K562 (cell line): ENCODE measurements around the gene ADAMTS1. TPM values are rescaled to one million over a fixed set of nuclear protein-coding genes. Genes with fewer than 3 reads are reported as not detected.
"Not testable (repeated sequence)": the region's sequence is repeated elsewhere in the genome, so short reads cannot be mapped to it uniquely, and the experiment has no call there.

Experiments
- ATAC-seq: fragments of 200-7000 bp; cut with Tn5 transposase; 3 replicates; pipeline ENCODE4 v1.9.1; 2020; ENCODE audit warnings: moderate library complexity
- BruUV-seq: library from RNA; stranded (reverse); fragments of 400-500 nt; replicated peaks from 2 replicates; lab custom pipeline; 2021; lab: Mats Ljungman, UMichigan
- CTCF ChIA-PET: fragments of 300-600 bp; formaldehyde crosslinking; extraction: SDS; loops from one replicate; lab custom pipeline; 2021; ENCODE audit warnings: low intra/inter-chr PET ratio; lab: Yijun Ruan, JAX
- POLR2A ChIA-PET: fragments of 300-600, 350-650 bp; sonication (Branson Sonifier 250); formaldehyde crosslinking; extraction: SDS; loops from one replicate; lab custom pipeline; 2021; ENCODE audit warnings: antibody characterized with exemption, inconsistent platforms; lab: Yijun Ruan, JAX
- DNase-seq, 4 experiments: peaks; one replicate each; pipeline versions ENCODE4 v3.0.0 to v3.0.0-alpha.2; 2011 to 2018; ENCODE audit warnings: low spot score in 3 of 4, mixed read lengths in 3 of 4; ENCODE audit errors: extremely low read depth in 1 of 4
- FAIRE-seq: peaks from 2 replicates; lab custom pipeline; 2011; peaks lifted over from hg19 to GRCh38; lab: Jason Lieb, UNC
- H2AFZ ChIP-seq: 2 replicates; pipeline ENCODE4 v1.6.0; 2011; ENCODE audit warnings: low read depth, low read length, control low read depth, inconsistent platforms
- H3K27ac ChIP-seq: fragments of 200-600 bp; 3 replicates; pipeline ENCODE4 v1.8.0; 2011; ENCODE audit warnings: low read depth, mild to moderate bottlenecking, control low read depth, inconsistent platforms, low read length, moderate library complexity, mixed read lengths; ENCODE audit errors: extremely low read depth
- H3K27me3 ChIP-seq, 2 experiments: fragments of 300-600 bp in 1 of 2; 2 replicates in 1 of 2; 3 replicates in 1 of 2; pipeline versions ENCODE4 v1.6.0 to v1.8.0; 2011; ENCODE audit warnings: inconsistent platforms in 2 of 2, low read length in 2 of 2, mild to moderate bottlenecking in 1 of 2, mixed read lengths in 1 of 2, moderate library complexity in 1 of 2; ENCODE audit not compliant: control insufficient read depth in 2 of 2, insufficient read depth in 2 of 2
- H3K36me3 ChIP-seq: fragments of 300-600 bp; 3 replicates; pipeline ENCODE4 v1.8.0; 2011; ENCODE audit warnings: mild to moderate bottlenecking, low read length, inconsistent platforms; ENCODE audit not compliant: control insufficient read depth, insufficient read depth
- H3K4me1 ChIP-seq, 2 experiments: fragments of 200-600 bp in 1 of 2; replicated peaks in 1 of 2; 2 replicates in 1 of 2; 3 replicates in 1 of 2; pipeline versions ENCODE4 v1.5.1 to v1.8.0; 2011; ENCODE audit warnings: inconsistent platforms in 2 of 2, low read length in 2 of 2, mild to moderate bottlenecking in 1 of 2, mixed read lengths in 1 of 2, moderate library complexity in 1 of 2; ENCODE audit not compliant: control insufficient read depth in 2 of 2, insufficient read depth in 2 of 2
- H3K4me2 ChIP-seq: 2 replicates; pipeline ENCODE4 v1.6.1; 2011; ENCODE audit warnings: low read length, control low read depth, inconsistent platforms, mixed read lengths; ENCODE audit not compliant: insufficient read depth
- H3K4me3 ChIP-seq: fragments of 200-600 bp; sonication (generic), shearing (Covaris generic); 2 replicates; pipeline ENCODE4 v1.5.1; 2016; ENCODE audit warnings: control low read depth, inconsistent platforms
- H3K79me2 ChIP-seq: fragments of 200-600 bp; 3 replicates; pipeline ENCODE4 v1.8.0; 2011; ENCODE audit warnings: low read length, inconsistent platforms; ENCODE audit not compliant: control insufficient read depth, insufficient read depth
- H3K9ac ChIP-seq, 2 experiments: 2 replicates each; pipeline versions ENCODE4 v1.6.0 to v1.6.1; 2011; ENCODE audit warnings: low read depth in 2 of 2, low read length in 2 of 2, control low read depth in 1 of 2, inconsistent platforms in 1 of 2, mild to moderate bottlenecking in 1 of 2, mixed read lengths in 1 of 2; ENCODE audit not compliant: insufficient read depth in 1 of 2
- H3K9me1 ChIP-seq: one replicate; pipeline ENCODE4 v1.6.0; 2011; ENCODE audit warnings: inconsistent platforms, mild to moderate bottlenecking, low read length, moderate library complexity; ENCODE audit not compliant: control insufficient read depth, insufficient read depth
- H3K9me3 ChIP-seq: replicated peaks from 2 replicates; pipeline ENCODE4 v1.5.1; 2011; ENCODE audit warnings: low read depth, low read length, inconsistent platforms; ENCODE audit not compliant: control insufficient read depth, insufficient read depth
- H4K20me1 ChIP-seq: replicated peaks from 2 replicates; pipeline ENCODE4 v1.6.1; 2011; ENCODE audit warnings: low read length, inconsistent platforms, mixed read lengths; ENCODE audit not compliant: control insufficient read depth, insufficient read depth
- ZKSCAN1 ChIP-seq: fragments of 150-350 bp; IDR thresholded peaks from 2 replicates; pipeline ENCODE4 v1.6.1; 2016; ENCODE audit warnings: low read depth, low read length
- ZNF655 ChIP-seq: fragments of 250-450 bp; sonication (Bioruptor Pico); IDR thresholded peaks from 2 replicates; pipeline ENCODE4 v1.5.0; 2021
- WGBS: fragments of 100-300 bp; shearing (Covaris generic); methylation state at CpG from one replicate; pipeline ENCODE4 v1.1.6; 2016; ENCODE audit warnings: low coverage, mixed read lengths; ENCODE audit not compliant: insufficient coverage; ENCODE audit errors: missing lambda C conversion rate; 5-methylcytosine and 5-hydroxymethylcytosine counted together
- in situ Hi-C: fragments of 300-500 bp; cut with MboI; formaldehyde crosslinking; loops from 4 replicates; pipeline ENCODE4 v1.15.0; 2018; ENCODE audit warnings: inconsistent platforms, mixed read lengths
- intact Hi-C: fragments of 100-400 bp; cut with micrococcal nuclease; formaldehyde crosslinking; loops from 2 replicates; pipeline ENCODE4 v1.14.2; 2022
- polyA plus RNA-seq, 8 experiments: library from polyadenylated mRNA; depleted of rRNA in 4 of 8; stranded (reverse) in 5 of 8; unstranded in 3 of 8; fragments of >200 nt; fragmentation: Nextera tagmentation in 2 of 8; fragmentation: Illumina TruSeq in 1 of 8; extraction: Ambion mirVana in 2 of 8; extraction: Trizol in 1 of 8; gene quantifications; 2 replicates each; pipeline versions ENCODE4 v1.2.1 to v1.2.3, GENCODE V29; 2011 to 2014; ENCODE audit warnings: inconsistent platforms in 1 of 8, missing spikeins in 1 of 8
- total RNA-seq, 7 experiments: library from RNA; depleted of rRNA in 6 of 7; stranded (reverse); fragments of >200 nt in 6 of 7; fragmentation: Illumina TruSeq in 2 of 7; extraction: Trizol in 2 of 7; gene quantifications; 2 replicates each; pipeline versions ENCODE4 v1.2.1 to v1.2.3, GENCODE V29; 2011 to 2021; ENCODE audit warnings: low replicate concordance in 1 of 7

ADAMTS1 gene
- total and polyA plus RNA-seq, 9 of the 15 experiments (the other 6 are each of a cell fraction or from before 2014, with no cell fraction given): 0.01 to 0.58 TPM; not detected in 7

- TF ChIP-seq ZNF655 (CRISPR knock-in tag) (no peak), ZKSCAN1 (no peak)
These were observed 20.6 kb upstream of the ADAMTS1 start (continued) for GRCh38 chr21:26865857-26866256.

- H3K9ac ChIP-seq, H3K4me1 ChIP-seq, H4K20me1 ChIP-seq, in situ Hi-C loops, H3K9me1 ChIP-seq, H2AFZ ChIP-seq, intact Hi-C loops, H3K79me2 ChIP-seq, DNase-seq, POLR2A ChIA-PET, CTCF ChIA-PET, ATAC-seq, H3K4me3 ChIP-seq, H3K36me3 ChIP-seq, BruUV-seq, H3K9me3 ChIP-seq, H3K27ac ChIP-seq, H3K4me2 ChIP-seq, H3K27me3 ChIP-seq, FAIRE-seq: not testable (repeated sequence)
- 5% methylated on average over 7 of the region's 7 CpGs for WGBS
These were observed 11.7 kb upstream of the ADAMTS1 start for GRCh38 chr21:26856871-26857350.

GRCh38 chr21:26854695-26855094 lies 9.5 kb upstream of the ADAMTS1 start:
- H2AFZ ChIP-seq, H3K9ac ChIP-seq, H3K27ac ChIP-seq, DNase-seq, POLR2A ChIA-PET, ATAC-seq, H4K20me1 ChIP-seq, FAIRE-seq, CTCF ChIA-PET, in situ Hi-C loops, H3K4me3 ChIP-seq, BruUV-seq, H3K4me1 ChIP-seq, H3K9me1 ChIP-seq, H3K27me3 ChIP-seq, H3K36me3 ChIP-seq, H3K4me2 ChIP-seq, H3K9me3 ChIP-seq, H3K79me2 ChIP-seq: not testable (repeated sequence)
- intact Hi-C loops: loop anchor here (5.0 kb wide), 2 partner anchors 1198 to 1483 kb away; no protein-coding TSS in a partner anchor
- WGBS: 1% methylated on average over 14 of the region's 14 CpGs
